Testis (tissue), 2 donors: ENCODE measurements around the gene OS9.
"Not testable (repeated sequence)": the region's sequence is repeated elsewhere in the genome, so short reads cannot be mapped to it uniquely, and the experiment has no call there.

Experiments
- POLR2A ChIP-seq: fragments of 450-650 bp; IDR thresholded peaks from one replicate; pipeline ENCODE4 v1.6.1; 2017; ENCODE audit warnings: antibody characterized with exemption, mild to moderate bottlenecking, moderate library complexity
- TF ChIP-seq, protein P1 (sequence below), 3 experiments: fragments of 450-650 bp in 2 of 3; fragments of 200-600 bp in 1 of 3; sonication (generic) in 1 of 3; IDR thresholded peaks; one replicate each; pipeline ENCODE4 v1.5.1; 2016 to 2019; ENCODE audit warnings: antibody characterized with exemption in 3 of 3, mild to moderate bottlenecking in 2 of 3, moderate library complexity in 1 of 3

GRCh38 chr12:57669691-57670090 is 24.2 kb upstream of the OS9 start:
- TF ChIP-seq, protein P1, sequence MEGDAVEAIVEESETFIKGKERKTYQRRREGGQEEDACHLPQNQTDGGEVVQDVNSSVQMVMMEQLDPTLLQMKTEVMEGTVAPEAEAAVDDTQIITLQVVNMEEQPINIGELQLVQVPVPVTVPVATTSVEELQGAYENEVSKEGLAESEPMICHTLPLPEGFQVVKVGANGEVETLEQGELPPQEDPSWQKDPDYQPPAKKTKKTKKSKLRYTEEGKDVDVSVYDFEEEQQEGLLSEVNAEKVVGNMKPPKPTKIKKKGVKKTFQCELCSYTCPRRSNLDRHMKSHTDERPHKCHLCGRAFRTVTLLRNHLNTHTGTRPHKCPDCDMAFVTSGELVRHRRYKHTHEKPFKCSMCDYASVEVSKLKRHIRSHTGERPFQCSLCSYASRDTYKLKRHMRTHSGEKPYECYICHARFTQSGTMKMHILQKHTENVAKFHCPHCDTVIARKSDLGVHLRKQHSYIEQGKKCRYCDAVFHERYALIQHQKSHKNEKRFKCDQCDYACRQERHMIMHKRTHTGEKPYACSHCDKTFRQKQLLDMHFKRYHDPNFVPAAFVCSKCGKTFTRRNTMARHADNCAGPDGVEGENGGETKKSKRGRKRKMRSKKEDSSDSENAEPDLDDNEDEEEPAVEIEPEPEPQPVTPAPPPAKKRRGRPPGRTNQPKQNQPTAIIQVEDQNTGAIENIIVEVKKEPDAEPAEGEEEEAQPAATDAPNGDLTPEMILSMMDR (IDR thresholded peaks at IDR 0.05): not testable (repeated sequence)
- not testable (repeated sequence) for TF ChIP-seq POLR2A
